ENCODE data around the gene PALD1. TPM values are rescaled to one million over a fixed set of nuclear protein-coding genes. Genes with fewer than 3 reads are reported as not detected.

Gene PALD1
- total and polyA plus RNA-seq, 2 experiments from 2014 or later: 11.9 to 58.2 TPM

GRCh38 chr10:70557876-70558275 lies 79.3 kb downstream of the PALD1 start:
- Histone ChIP-seq H3K79me2 (replicated peaks; ENCODE audit: insufficient read depth) (no peaks in the 10 kb centered on the region), H3K4me2 (no peak overlapping the region), H3K27me3 (ENCODE audit: insufficient read depth) (no peaks in the 10 kb centered on the region), H3F3A (replicated peaks; ENCODE audit: low read depth) (no peaks in the 10 kb centered on the region), H3K9me2 (ENCODE audit: insufficient read depth) (no peaks in the 10 kb centered on the region), H3K4me3 (no peak overlapping the region), H3K36me3 (ENCODE audit: insufficient read depth) (no peaks in the 10 kb centered on the region), H2AFZ (no peak overlapping the region), H3K27ac (ENCODE audit: low read depth) (no peak overlapping the region), H3K4me1 (ENCODE audit: insufficient read depth) (peaks cover 8% of the 10 kb centered on the region; the same call in 1 of the 2 replicates), H4K20me1 (replicated peaks; ENCODE audit: insufficient read depth) (no peaks in the 10 kb centered on the region)
- Mint-ChIP-seq H3K4me3 (no peak overlapping the region), H3K27ac (no peak overlapping the region), H3K9me3 (no peaks in the 10 kb centered on the region), H3K4me1 (peaks cover 25% of the 10 kb centered on the region), H3K27me3 (ENCODE audit: insufficient read depth, low read depth, poor library complexity) (peaks cover 12% of the 10 kb centered on the region), H3K36me3 (ENCODE audit: low read depth) (peaks cover 25% of the 10 kb centered on the region)
- no peak for TF ChIP-seq NANOG (IDR thresholded peaks at IDR 0.05; ENCODE audit: borderline replicate concordance)
- ATAC-seq (no peak), DNase-seq (ENCODE audit: low spot score) (no peak)

GRCh38 chr10:70558295-70558694 lies 79.7 kb downstream of the PALD1 start:
- Histone ChIP-seq H4K20me1 (replicated peaks; ENCODE audit: insufficient read depth) (no peaks in the 10 kb centered on the region), H3K79me2 (replicated peaks; ENCODE audit: insufficient read depth) (no peaks in the 10 kb centered on the region), H3F3A (replicated peaks; ENCODE audit: low read depth) (no peaks in the 10 kb centered on the region), H3K4me3 (no peak overlapping the region), H3K9me2 (ENCODE audit: insufficient read depth) (no peaks in the 10 kb centered on the region), H3K27me3 (ENCODE audit: insufficient read depth) (no peaks in the 10 kb centered on the region), H3K4me1 (ENCODE audit: insufficient read depth) (peaks cover 8% of the 10 kb centered on the region; the same call in 1 of the 2 replicates), H2AFZ (no peak overlapping the region), H3K4me2 (no peak overlapping the region), H3K36me3 (ENCODE audit: insufficient read depth) (no peaks in the 10 kb centered on the region), H3K27ac (ENCODE audit: low read depth) (peak overlapping the region; percentile 55; the same call in 1 of the 2 replicates)
- ATAC-seq: no peak
- H3K27me3 Mint-ChIP-seq (ENCODE audit: insufficient read depth, low read depth, poor library complexity): peaks cover 10% of the 10 kb centered on the region
- TF ChIP-seq CREB1 (CRISPR knock-in tag; IDR thresholded peaks at IDR 0.05; ENCODE audit: low read depth) (no peak), NANOG (IDR thresholded peaks at IDR 0.05; ENCODE audit: borderline replicate concordance) (no peak)
- no peak overlapping the region for H3K4me3 Mint-ChIP-seq
- H3K4me1 Mint-ChIP-seq: peaks cover 25% of the 10 kb centered on the region
- peaks cover 20% of the 10 kb centered on the region for H3K36me3 Mint-ChIP-seq (ENCODE audit: low read depth)
- no peak overlapping the region for H3K27ac Mint-ChIP-seq
- no peaks in the 10 kb centered on the region for H3K9me3 Mint-ChIP-seq
- DNase-seq (ENCODE audit: low spot score): no peak

- Mint-ChIP-seq H3K27me3 (ENCODE audit: insufficient read depth, low read depth, poor library complexity) (peaks cover 10% of the 10 kb centered on the region), H3K9me3 (no peaks in the 10 kb centered on the region), H3K4me3 (no peak overlapping the region), H3K27ac (peak overlapping the region; percentile 11; the same call in 1 of the 2 replicates), H3K36me3 (ENCODE audit: low read depth) (peaks cover 13% of the 10 kb centered on the region), H3K4me1 (peaks cover 25% of the 10 kb centered on the region)
- H3K36me3 ChIP-seq (ENCODE audit: insufficient read depth): no peaks in the 10 kb centered on the region
- no peaks in the 10 kb centered on the region for H3K9me2 ChIP-seq (ENCODE audit: insufficient read depth)
- ATAC-seq (peak; percentile 94), DNase-seq (ENCODE audit: low spot score) (peak; percentile 75)
- no peaks in the 10 kb centered on the region for H4K20me1 ChIP-seq (replicated peaks; ENCODE audit: insufficient read depth)
- H3K27me3 ChIP-seq (ENCODE audit: insufficient read depth): no peaks in the 10 kb centered on the region
- H3K4me1 ChIP-seq (ENCODE audit: insufficient read depth): peaks cover 8% of the 10 kb centered on the region; the same call in 1 of the 2 replicates
- peak overlapping the region; percentile 55; the same call in 1 of the 2 replicates for H3K27ac ChIP-seq (ENCODE audit: low read depth)
- no peaks in the 10 kb centered on the region for H3K79me2 ChIP-seq (replicated peaks; ENCODE audit: insufficient read depth)
- H2AFZ ChIP-seq: no peak overlapping the region
- no peak overlapping the region for H3K4me2 ChIP-seq
- TF ChIP-seq POLR2AphosphoS5 (IDR thresholded peaks at IDR 0.05; ENCODE audit: low read depth) (no peak), ZNF462 (CRISPR knock-in tag; IDR thresholded peaks at IDR 0.05) (no peak), STAT1 (IDR thresholded peaks at IDR 0.05; ENCODE audit: unreplicated experiment) (no peak), NANOG (IDR thresholded peaks at IDR 0.05; ENCODE audit: borderline replicate concordance) (no peak), CTCF (conservative IDR thresholded peaks at IDR 0.05; ENCODE audit: low read depth in 2 of 2) (peak; percentile 45 to 53)
- H3K4me3 ChIP-seq: no peak overlapping the region
- H3F3A ChIP-seq (replicated peaks; ENCODE audit: low read depth): no peaks in the 10 kb centered on the region
Measured at GRCh38 chr10:70558871-70559810, 80.6 kb downstream of the PALD1 start.
